Measurements from ENCODE around the gene SDR42E2. TPM values are rescaled to one million over a fixed set of nuclear protein-coding genes. Genes with fewer than 3 reads are reported as not detected.
"Not testable (repeated sequence)": the region's sequence is repeated elsewhere in the genome, so short reads cannot be mapped to it uniquely, and the experiment has no call there.

The SDR42E2 gene
- total RNA-seq, 1 experiment from 2014 or later = not detected

DNA sequence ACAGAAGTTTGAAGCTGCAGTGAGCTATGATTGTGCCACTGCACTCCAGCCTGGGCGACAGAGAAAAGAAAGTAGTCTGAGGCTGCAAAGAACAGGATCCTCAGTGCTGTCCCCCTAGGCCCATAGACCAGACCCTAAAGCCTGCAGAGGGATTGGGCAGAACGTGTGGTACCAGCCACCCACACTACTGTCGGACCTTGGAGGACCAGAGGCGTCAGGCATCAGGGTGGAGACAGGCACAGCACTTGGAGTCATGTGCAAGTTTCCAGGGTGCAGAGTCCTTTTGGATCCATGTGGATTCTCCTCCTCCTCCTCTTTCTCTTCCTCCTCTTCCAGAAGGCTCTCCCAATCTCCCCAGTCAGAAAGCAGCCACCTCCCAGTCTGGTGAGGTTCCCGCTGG is 2.2 kb downstream of the SDR42E2 start:
- Histone ChIP-seq H3K36me3 (ENCODE audit: insufficient read depth, low read length, poor library complexity, severe bottlenecking) (no peaks in the 10 kb centered on the region), H3K27ac (ENCODE audit: low read depth, low read length, poor library complexity, severe bottlenecking) (no peak overlapping the region), H3K4me1 (ENCODE audit: insufficient read depth, low read length, poor library complexity, severe bottlenecking) (no peaks in the 10 kb centered on the region), H3K9me3 (ENCODE audit: low read depth, low read length, poor library complexity, severe bottlenecking) (no peaks in the 10 kb centered on the region), H3K4me3 (ENCODE audit: low read depth, low read length, poor library complexity, severe bottlenecking) (no peak overlapping the region), H3K27me3 (replicated peaks; ENCODE audit: insufficient read depth, low read depth, low read length, poor library complexity) (peaks cover 11% of the 10 kb centered on the region)
- ChIA-PET CTCF (no interaction called here), POLR2A (ENCODE audit: low non-redundant PET) (no interaction called here)
- DNase-seq (ENCODE audit: low spot score) = no peak
- TF ChIP-seq EZH2 (IDR thresholded peaks at IDR 0.05; ENCODE audit: borderline replicate concordance, low read depth, low read length, poor library complexity, severe bottlenecking) = no peak
- TF ChIP-seq, protein P1, sequence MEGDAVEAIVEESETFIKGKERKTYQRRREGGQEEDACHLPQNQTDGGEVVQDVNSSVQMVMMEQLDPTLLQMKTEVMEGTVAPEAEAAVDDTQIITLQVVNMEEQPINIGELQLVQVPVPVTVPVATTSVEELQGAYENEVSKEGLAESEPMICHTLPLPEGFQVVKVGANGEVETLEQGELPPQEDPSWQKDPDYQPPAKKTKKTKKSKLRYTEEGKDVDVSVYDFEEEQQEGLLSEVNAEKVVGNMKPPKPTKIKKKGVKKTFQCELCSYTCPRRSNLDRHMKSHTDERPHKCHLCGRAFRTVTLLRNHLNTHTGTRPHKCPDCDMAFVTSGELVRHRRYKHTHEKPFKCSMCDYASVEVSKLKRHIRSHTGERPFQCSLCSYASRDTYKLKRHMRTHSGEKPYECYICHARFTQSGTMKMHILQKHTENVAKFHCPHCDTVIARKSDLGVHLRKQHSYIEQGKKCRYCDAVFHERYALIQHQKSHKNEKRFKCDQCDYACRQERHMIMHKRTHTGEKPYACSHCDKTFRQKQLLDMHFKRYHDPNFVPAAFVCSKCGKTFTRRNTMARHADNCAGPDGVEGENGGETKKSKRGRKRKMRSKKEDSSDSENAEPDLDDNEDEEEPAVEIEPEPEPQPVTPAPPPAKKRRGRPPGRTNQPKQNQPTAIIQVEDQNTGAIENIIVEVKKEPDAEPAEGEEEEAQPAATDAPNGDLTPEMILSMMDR (conservative IDR thresholded peaks at IDR 0.05; ENCODE audit: low read depth, low read length) = no peak
- BruUV-seq (replicated peaks) = no TSS peak
- intact Hi-C loops (cut with micrococcal nuclease; ENCODE audit: unreplicated experiment) = no loop called here

DNA sequence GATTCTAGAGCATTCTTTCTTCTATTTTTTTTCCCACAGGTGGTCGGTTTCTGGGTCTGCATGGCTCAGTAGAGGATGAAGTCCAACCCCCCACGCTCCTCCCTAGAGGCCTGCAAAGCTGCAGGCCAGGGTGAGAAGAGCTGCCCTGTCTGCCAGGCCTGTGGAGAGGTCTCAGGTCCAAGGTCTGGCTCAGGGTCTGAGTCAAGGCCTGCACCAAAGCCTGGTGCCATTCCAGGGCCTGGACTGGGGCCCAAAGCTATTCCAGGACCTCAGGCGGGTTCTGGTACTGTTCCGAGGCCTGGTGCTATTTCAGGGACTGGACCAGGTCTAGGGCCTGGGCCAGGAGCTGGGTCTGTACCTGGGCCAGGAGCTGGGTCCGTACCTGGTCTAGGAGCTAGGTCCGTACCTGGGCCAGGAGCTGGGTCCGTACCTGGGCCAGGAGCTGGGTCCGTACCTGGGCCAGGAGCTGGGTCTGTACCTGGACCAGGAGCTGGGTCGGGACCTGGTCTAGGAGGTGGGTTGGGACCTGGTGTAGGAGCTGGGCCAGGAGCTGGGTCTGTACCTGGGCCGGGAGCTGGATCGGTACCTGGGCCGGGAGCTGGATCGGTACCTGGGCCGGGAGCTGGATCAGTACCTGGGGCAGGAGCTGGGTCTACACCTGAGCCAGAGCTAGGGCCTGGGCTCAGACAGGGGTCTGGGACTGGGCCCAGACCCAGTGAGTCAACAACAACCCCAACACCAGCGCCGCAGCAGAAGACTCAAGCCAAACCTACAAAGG is 3.4 kb downstream of the SDR42E2 start:
- POLR2A ChIA-PET (ENCODE audit: low non-redundant PET) = no interaction called here

DNA sequence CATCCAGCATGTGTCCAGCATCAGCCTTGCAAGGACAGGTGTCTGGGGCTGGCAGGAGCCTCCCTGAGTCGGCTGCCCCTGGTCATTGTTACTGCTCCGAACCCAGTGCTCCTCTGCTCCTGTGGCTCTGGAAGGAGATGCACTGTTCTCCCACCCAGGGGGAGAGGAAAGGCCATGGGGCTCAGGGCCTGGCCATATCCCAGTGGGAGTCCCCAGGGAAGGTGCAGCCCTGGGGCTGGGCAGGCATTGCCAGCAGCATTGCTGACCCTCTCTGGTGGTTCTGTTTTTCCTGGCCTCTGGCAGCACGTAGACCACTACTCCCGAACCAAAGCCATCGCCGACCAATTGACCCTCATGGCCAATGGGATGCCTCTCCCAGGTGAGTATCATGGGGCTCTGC is 9.6 kb downstream of the SDR42E2 start:
- BruUV-seq (replicated peaks) = no TSS peak
- CTCF ChIA-PET = no interaction called here

More for the DNA sequence above, 3.4 kb downstream of the SDR42E2 start:
- Histone ChIP-seq H3K27ac (ENCODE audit: low read depth, low read length, poor library complexity, severe bottlenecking) (no peak overlapping the region), H3K4me3 (ENCODE audit: low read depth, low read length, poor library complexity, severe bottlenecking) (no peak overlapping the region), H3K4me1 (ENCODE audit: insufficient read depth, low read length, poor library complexity, severe bottlenecking) (no peaks in the 10 kb centered on the region), H3K36me3 (ENCODE audit: insufficient read depth, low read length, poor library complexity, severe bottlenecking) (no peaks in the 10 kb centered on the region), H3K27me3 (replicated peaks; ENCODE audit: insufficient read depth, low read depth, low read length, poor library complexity) (peaks cover 11% of the 10 kb centered on the region), H3K9me3 (ENCODE audit: low read depth, low read length, poor library complexity, severe bottlenecking) (no peaks in the 10 kb centered on the region)
- DNase-seq (ENCODE audit: low spot score) = no peak
- TF ChIP-seq EZH2 (IDR thresholded peaks at IDR 0.05; ENCODE audit: borderline replicate concordance, low read depth, low read length, poor library complexity, severe bottlenecking) = no peak
- TF ChIP-seq, protein P1 (conservative IDR thresholded peaks at IDR 0.05; ENCODE audit: low read depth, low read length) = no peak
- CTCF ChIA-PET = interaction anchor here (0.6 kb wide), 1 partner anchor 114 kb away, joined by 5 read pairs; no protein-coding TSS in a partner anchor
- intact Hi-C loops (cut with micrococcal nuclease; ENCODE audit: unreplicated experiment) = no loop called here
- no TSS peak for BruUV-seq (replicated peaks)

DNA sequence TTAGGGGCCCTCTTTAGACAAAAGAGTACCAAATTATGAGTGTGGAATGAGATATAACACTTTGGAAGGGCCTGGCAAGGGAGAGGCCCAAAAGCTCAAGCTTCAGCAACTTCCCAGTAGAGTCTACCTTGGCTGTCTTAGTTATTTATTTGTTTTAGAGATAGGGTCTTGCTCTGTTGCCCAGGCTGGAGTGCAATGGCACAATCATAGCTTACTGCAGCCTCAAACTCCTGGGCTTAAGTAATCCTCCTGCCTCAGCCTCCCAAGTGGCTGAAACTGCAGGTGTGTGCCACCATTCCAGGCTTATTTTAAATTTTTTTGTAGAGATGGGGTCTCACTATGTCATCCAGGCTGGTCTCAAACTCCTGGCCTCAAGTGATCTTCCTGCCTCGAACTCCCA is 10.3 kb downstream of the SDR42E2 start:
- H3K27ac ChIP-seq (ENCODE audit: low read depth, low read length, poor library complexity, severe bottlenecking); BruUV-seq (replicated peaks); intact Hi-C loops (cut with micrococcal nuclease; ENCODE audit: unreplicated experiment); POLR2A ChIA-PET (ENCODE audit: low non-redundant PET); H3K4me3 ChIP-seq (ENCODE audit: low read depth, low read length, poor library complexity, severe bottlenecking); H3K36me3 ChIP-seq (ENCODE audit: insufficient read depth, low read length, poor library complexity, severe bottlenecking); H3K9me3 ChIP-seq (ENCODE audit: low read depth, low read length, poor library complexity, severe bottlenecking); H3K27me3 ChIP-seq (replicated peaks; ENCODE audit: insufficient read depth, low read depth, low read length, poor library complexity); DNase-seq (ENCODE audit: low spot score); CTCF ChIA-PET; H3K4me1 ChIP-seq (ENCODE audit: insufficient read depth, low read length, poor library complexity, severe bottlenecking): not testable (repeated sequence)

More for the DNA sequence above, 9.6 kb downstream of the SDR42E2 start:
- no peak for DNase-seq (ENCODE audit: low spot score)
- intact Hi-C loops (cut with micrococcal nuclease; ENCODE audit: unreplicated experiment) = no loop called here
- POLR2A ChIA-PET (ENCODE audit: low non-redundant PET) = no interaction called here
- Histone ChIP-seq H3K27me3 (replicated peaks; ENCODE audit: insufficient read depth, low read depth, low read length, poor library complexity) (no peaks in the 10 kb centered on the region), H3K9me3 (ENCODE audit: low read depth, low read length, poor library complexity, severe bottlenecking) (no peaks in the 10 kb centered on the region), H3K4me1 (ENCODE audit: insufficient read depth, low read length, poor library complexity, severe bottlenecking) (no peaks in the 10 kb centered on the region), H3K4me3 (ENCODE audit: low read depth, low read length, poor library complexity, severe bottlenecking) (no peak overlapping the region), H3K36me3 (ENCODE audit: insufficient read depth, low read length, poor library complexity, severe bottlenecking) (no peaks in the 10 kb centered on the region), H3K27ac (ENCODE audit: low read depth, low read length, poor library complexity, severe bottlenecking) (no peak overlapping the region)
- no peak for TF ChIP-seq EZH2 (IDR thresholded peaks at IDR 0.05; ENCODE audit: borderline replicate concordance, low read depth, low read length, poor library complexity, severe bottlenecking)
- TF ChIP-seq, protein P1 (conservative IDR thresholded peaks at IDR 0.05; ENCODE audit: low read depth, low read length) = no peak
